Measurements from ENCODE around the gene TFDP3. TPM values are rescaled to one million over a fixed set of nuclear protein-coding genes. Genes with fewer than 3 reads are reported as not detected.

TFDP3 gene
- total and polyA plus RNA-seq, 2 donors (not counting 1 experiment from before 2014, with no cell fraction given), result not detected

GRCh38 chrX:133175605-133176004 is 42.5 kb downstream of the TFDP3 start:
- Histone ChIP-seq H3K4me2 (ENCODE audit: extremely low read depth, insufficient read depth, low read length) (no peak overlapping the region), H3K36me3 (ENCODE audit: control insufficient read depth, insufficient read depth, low read length) (no peaks in the 10 kb centered on the region), H3K27ac (ENCODE audit: insufficient read depth, low read length) (no peak overlapping the region), H3K27me3 (ENCODE audit: control insufficient read depth, insufficient read depth, low read length) (no peaks in the 10 kb centered on the region), H3K4me1 (ENCODE audit: control insufficient read depth, extremely low read depth, insufficient read depth, low read length) (no peaks in the 10 kb centered on the region), H3K79me2 (ENCODE audit: control insufficient read depth, insufficient read depth, low read length) (no peaks in the 10 kb centered on the region), H4K20me1 (ENCODE audit: control insufficient read depth, extremely low read depth, insufficient read depth, low read length) (no peaks in the 10 kb centered on the region), H3K9ac (ENCODE audit: insufficient read depth, low read length) (no peak overlapping the region), H3K4me3 (replicated peaks in 1 of 4; ENCODE audit: control extremely low read depth in 1 of 4, insufficient read depth in 1 of 4, low read depth in 3 of 4, low read length in 4 of 4) (no peak overlapping the region), H3K9me3 (ENCODE audit: control insufficient read depth, insufficient read depth, low read depth, low read length) (no peaks in the 10 kb centered on the region), H2AFZ (ENCODE audit: low read length) (no peak overlapping the region)
- no peak for DNase-seq (ENCODE audit: low read depth in 2 of 2)
- no peak for TF ChIP-seq CTCF (conservative IDR thresholded peaks at IDR 0.05 in 1 of 2, IDR thresholded peaks at IDR 0.05 in 1 of 2; ENCODE audit: low read depth in 1 of 2, low read length in 2 of 2)
- TF ChIP-seq EZH2 (IDR thresholded peaks at IDR 0.05; ENCODE audit: low read length, missing control alignments), result no peak

GRCh38 chrX:133175162-133175561 is 43.0 kb downstream of the TFDP3 start:
- Histone ChIP-seq H4K20me1 (ENCODE audit: control insufficient read depth, extremely low read depth, insufficient read depth, low read length) (no peaks in the 10 kb centered on the region), H3K9me3 (ENCODE audit: control insufficient read depth, insufficient read depth, low read depth, low read length) (no peaks in the 10 kb centered on the region), H2AFZ (ENCODE audit: low read length) (no peak overlapping the region), H3K4me2 (ENCODE audit: extremely low read depth, insufficient read depth, low read length) (no peak overlapping the region), H3K9ac (ENCODE audit: insufficient read depth, low read length) (no peak overlapping the region), H3K27ac (ENCODE audit: insufficient read depth, low read length) (no peak overlapping the region), H3K4me3 (replicated peaks in 1 of 4; ENCODE audit: control extremely low read depth in 1 of 4, insufficient read depth in 1 of 4, low read depth in 3 of 4, low read length in 4 of 4) (no peak overlapping the region), H3K79me2 (ENCODE audit: control insufficient read depth, insufficient read depth, low read length) (no peaks in the 10 kb centered on the region), H3K27me3 (ENCODE audit: control insufficient read depth, insufficient read depth, low read length) (no peaks in the 10 kb centered on the region), H3K4me1 (ENCODE audit: control insufficient read depth, extremely low read depth, insufficient read depth, low read length) (no peaks in the 10 kb centered on the region), H3K36me3 (ENCODE audit: control insufficient read depth, insufficient read depth, low read length) (no peaks in the 10 kb centered on the region)
- TF ChIP-seq EZH2 (IDR thresholded peaks at IDR 0.05; ENCODE audit: low read length, missing control alignments) (no peak), CTCF (conservative IDR thresholded peaks at IDR 0.05 in 1 of 2, IDR thresholded peaks at IDR 0.05 in 1 of 2; ENCODE audit: low read depth in 1 of 2, low read length in 2 of 2) (no peak)
- no peak for DNase-seq (ENCODE audit: low read depth in 2 of 2)

- Histone ChIP-seq H3K4me2 (ENCODE audit: extremely low read depth, insufficient read depth, low read length) (no peak overlapping the region), H2AFZ (ENCODE audit: low read length) (no peak overlapping the region), H3K9me3 (ENCODE audit: control insufficient read depth, insufficient read depth, low read depth, low read length) (no peaks in the 10 kb centered on the region), H3K27me3 (ENCODE audit: control insufficient read depth, insufficient read depth, low read length) (no peaks in the 10 kb centered on the region), H3K36me3 (ENCODE audit: control insufficient read depth, insufficient read depth, low read length) (no peaks in the 10 kb centered on the region), H3K4me1 (ENCODE audit: control insufficient read depth, extremely low read depth, insufficient read depth, low read length) (no peaks in the 10 kb centered on the region), H3K27ac (ENCODE audit: insufficient read depth, low read length) (no peak overlapping the region), H4K20me1 (ENCODE audit: control insufficient read depth, extremely low read depth, insufficient read depth, low read length) (no peaks in the 10 kb centered on the region), H3K79me2 (ENCODE audit: control insufficient read depth, insufficient read depth, low read length) (no peaks in the 10 kb centered on the region), H3K4me3 (replicated peaks in 1 of 4; ENCODE audit: control extremely low read depth in 1 of 4, insufficient read depth in 1 of 4, low read depth in 3 of 4, low read length in 4 of 4) (no peak overlapping the region), H3K9ac (ENCODE audit: insufficient read depth, low read length) (no peak overlapping the region)
- peak in 1 of 2 donors; percentile 22 for DNase-seq (ENCODE audit: low read depth in 2 of 2)
- TF ChIP-seq CTCF (conservative IDR thresholded peaks at IDR 0.05 in 1 of 2, IDR thresholded peaks at IDR 0.05 in 1 of 2; ENCODE audit: low read depth in 1 of 2, low read length in 2 of 2), result peak in 1 of 2 donors; percentile 30
- TF ChIP-seq EZH2 (IDR thresholded peaks at IDR 0.05; ENCODE audit: low read length, missing control alignments), result no peak
Observed at GRCh38 chrX:133171962-133172708, 46.0 kb downstream of the TFDP3 start.

Other genes with a start within 250 kb of the TFDP3 start
- gene USP26, start 121.2 kb downstream of the TFDP3 start, total RNA-seq, result not detected in 2 replicates
- gene USP26, start 121.2 kb downstream of the TFDP3 start, polyA plus RNA-seq, result not detected in 2 replicates
- 1.5 and 2.8 TPM in 2 replicates for gene GPC4, start 197.1 kb upstream of the TFDP3 start, total RNA-seq
- gene GPC4, start 197.1 kb upstream of the TFDP3 start, polyA plus RNA-seq, result 1.0 and 3.4 TPM in 2 replicates